Epithelial cell of esophagus (primary cell): ENCODE measurements around the gene STX5.
A peak's percentile ranks its signal among the peaks of the same experiment; 100 is the strongest.
"Not testable (repeated sequence)": the region's sequence is repeated elsewhere in the genome, so short reads cannot be mapped to it uniquely, and the experiment has no call there.

Experiments
- DNase-seq: peaks from one replicate; pipeline ENCODE4 v3.0.0; 2010; ENCODE audit warnings: low read depth
- H3K4me3 ChIP-seq: 2 replicates; pipeline ENCODE4 v1.5.1; 2011; ENCODE audit warnings: mild to moderate bottlenecking, low read length, control low read depth
- CTCF ChIP-seq: IDR thresholded peaks from 2 replicates; pipeline ENCODE4 v1.5.1; 2011; ENCODE audit warnings: low read depth, mild to moderate bottlenecking, low read length, control low read depth, inconsistent platforms; ENCODE audit not compliant: insufficient read depth; ENCODE audit errors: missing control alignments

Gene STX5

GRCh38 chr11:62844154-62844553, 12.3 kb upstream of the STX5 start:
- no peak for TF ChIP-seq CTCF

GRCh38 chr11:62843466-62843865, 11.6 kb upstream of the STX5 start:
- DNase-seq: no peak
- TF ChIP-seq CTCF: no peak
- no peak overlapping the region for H3K4me3 ChIP-seq

More at GRCh38 chr11:62844154-62844553, 12.3 kb upstream of the STX5 start:
- no peak overlapping the region for H3K4me3 ChIP-seq
- no peak for DNase-seq

DNA sequence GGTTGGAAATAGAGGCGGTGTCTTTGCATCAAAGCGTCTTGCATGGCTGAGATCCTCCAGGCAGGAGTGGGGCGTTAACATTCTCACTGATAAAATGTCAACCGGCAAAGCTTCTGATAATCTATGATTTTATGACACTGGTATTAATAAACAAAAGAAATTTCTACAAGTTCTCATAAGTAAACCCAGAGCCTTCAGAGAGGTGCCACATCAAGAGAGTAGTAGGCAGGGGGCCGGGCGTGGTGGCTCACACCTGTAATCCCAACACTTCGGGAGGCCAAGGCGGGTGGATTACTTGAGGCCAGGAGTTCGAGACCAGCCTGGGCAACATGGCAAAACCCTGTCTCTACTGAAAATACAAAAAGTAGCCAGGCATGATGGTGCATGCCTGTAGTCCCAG, 11.0 kb upstream of the STX5 start:
- H3K4me3 ChIP-seq, DNase-seq: not testable (repeated sequence)

- no peak for TF ChIP-seq CTCF
- H3K4me3 ChIP-seq: peak overlapping the region; percentile 38
These were observed 10.4 kb upstream of the STX5 start for GRCh38 chr11:62842171-62842741.

DNA sequence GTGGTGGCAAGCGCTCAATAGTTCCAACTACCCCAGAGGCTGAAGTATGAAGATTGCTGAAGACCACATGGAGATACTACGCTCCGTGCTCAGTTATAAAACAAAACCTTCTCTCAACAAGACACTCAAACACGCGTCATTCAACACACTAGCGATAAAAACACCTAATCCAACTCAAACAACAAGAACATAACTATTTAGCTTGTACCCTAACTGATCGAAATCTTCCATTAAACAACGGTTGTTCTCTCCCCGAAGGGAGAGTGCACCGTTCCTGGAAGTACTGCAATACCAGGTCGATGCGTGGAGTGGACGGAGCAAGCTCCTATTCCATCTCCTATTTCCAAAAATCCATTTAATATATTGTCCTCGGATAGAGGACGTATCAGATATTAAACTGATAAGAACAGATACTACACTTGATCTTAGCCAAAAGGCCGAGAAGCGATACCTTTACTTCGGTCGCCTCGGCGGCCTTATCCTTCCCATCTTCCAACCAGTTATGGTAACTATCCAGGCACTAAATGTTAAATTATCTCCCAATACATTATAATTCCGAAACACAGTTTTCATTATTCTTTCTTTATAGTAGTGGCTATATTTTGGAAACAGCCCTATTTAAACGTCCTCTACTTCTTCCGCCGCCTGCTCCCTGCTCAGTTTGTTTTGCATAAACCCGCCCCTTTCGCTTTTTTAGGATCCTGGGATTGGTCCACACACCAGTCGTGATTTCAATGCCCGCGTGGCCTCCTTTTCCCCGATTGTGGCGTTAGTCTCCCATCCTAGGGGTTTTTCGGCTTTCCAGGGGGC, 9.7 kb upstream of the STX5 start:
- DNase-seq: peak; percentile 97
- no peak for TF ChIP-seq CTCF
- peak overlapping the region; percentile 97 for H3K4me3 ChIP-seq

More at GRCh38 chr11:62842171-62842741, 10.4 kb upstream of the STX5 start:
- no peak for DNase-seq

DNA sequence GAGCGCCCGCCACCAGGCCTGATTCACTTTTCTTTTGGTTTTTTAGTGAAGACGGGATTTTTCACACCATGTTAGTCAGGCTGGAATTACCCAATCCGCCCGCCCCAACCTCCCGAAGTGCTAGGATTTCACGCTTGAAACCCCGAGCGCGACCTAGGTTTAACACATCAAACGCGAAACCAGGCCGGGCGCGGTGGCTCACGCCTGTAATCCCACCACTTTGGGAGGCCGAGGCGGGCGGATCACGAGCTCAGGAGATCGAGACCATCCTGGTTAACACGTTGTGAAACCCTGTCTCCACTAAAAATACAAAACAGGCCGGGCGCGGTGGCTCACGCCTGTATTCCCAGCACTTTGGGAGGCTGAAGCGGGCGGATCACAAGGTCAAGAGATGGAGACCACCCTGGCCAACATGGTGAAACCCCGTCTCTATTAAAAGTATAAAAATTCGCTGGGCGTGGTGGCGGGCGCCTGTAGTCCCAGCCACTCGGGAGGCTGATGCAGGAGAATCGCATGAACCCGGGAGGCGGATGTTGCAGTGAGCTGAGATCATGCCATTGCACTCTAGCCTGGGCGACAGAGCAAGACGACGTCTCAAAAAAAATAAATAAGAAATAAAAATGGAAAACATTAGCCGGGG, 9.0 kb upstream of the STX5 start:
- H3K4me3 ChIP-seq: peak overlapping the region; percentile 97
- DNase-seq: peak; percentile 83

DNA sequence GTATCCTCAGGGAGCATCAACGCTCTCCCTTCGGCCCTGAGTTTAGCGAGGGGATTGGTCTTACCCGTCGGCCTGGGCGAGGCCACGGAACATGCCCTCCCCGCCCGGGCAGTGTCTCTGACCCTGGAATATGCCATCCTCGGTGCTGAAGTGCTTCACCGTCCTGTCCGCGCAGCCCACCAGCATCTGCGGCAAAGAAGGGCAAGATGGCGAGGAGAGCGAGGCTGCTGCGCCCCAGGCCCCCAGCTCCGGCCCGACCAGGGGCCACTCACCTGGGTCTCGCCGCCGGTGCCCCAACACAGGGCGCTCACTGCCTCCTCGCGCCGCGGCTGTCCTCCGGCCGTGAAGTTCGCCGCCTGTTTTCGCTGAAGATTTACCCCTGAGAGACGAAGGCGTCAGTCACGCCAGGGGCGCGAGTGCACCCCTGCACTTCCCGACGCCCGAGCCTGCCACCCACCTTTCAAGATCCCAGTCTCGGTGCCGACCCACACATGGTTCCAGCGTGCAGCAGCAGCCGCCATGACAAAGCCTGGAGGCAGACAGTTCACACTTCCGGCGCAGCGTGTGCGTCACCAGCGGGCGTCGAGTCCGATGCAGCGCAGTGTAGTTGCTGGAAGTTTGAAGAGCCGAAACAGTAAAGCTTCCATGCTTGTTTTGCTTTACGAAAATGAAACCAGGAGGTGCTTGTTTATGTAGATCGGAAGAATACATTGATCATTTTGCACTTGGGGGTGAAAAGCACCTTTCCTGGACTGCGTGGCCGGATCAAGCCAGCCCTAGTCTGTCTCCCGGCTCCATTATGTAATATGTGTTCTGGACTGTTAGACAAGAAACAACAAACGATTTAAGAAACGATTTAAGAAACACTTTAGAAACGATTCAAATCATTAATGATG, 7.4 kb upstream of the STX5 start, which contains the start of gene WDR74:
Gene WDR74, minus strand, starts transcription at position 541 of the 896 bp plus-strand sequence. Its CDS starts 20 bp downstream, at position 521.
- peak within 1 kb of the TSS; percentile 97 for H3K4me3 ChIP-seq
- no peak for TF ChIP-seq CTCF
- DNase-seq: peak; percentile 95
